Peyer's patch (tissue), 4 donors: ENCODE results near the gene TP53BP1. TPM values are rescaled to one million over a fixed set of nuclear protein-coding genes. Genes with fewer than 3 reads are reported as not detected.

ENCODE experiments used
- DNase-seq, 3 donors: peaks; one replicate each; pipeline ENCODE4 v3.0.0-alpha.2; 2017 to 2019
- H3K27ac ChIP-seq, 4 donors: fragments of 200-600 bp; sonication (generic); one replicate each; pipeline ENCODE4 v1.5.1; 2016 to 2019
- H3K27me3 ChIP-seq, 2 donors: fragments of 200-600 bp; sonication (generic); one replicate each; pipeline ENCODE4 v1.5.1; 2019
- H3K36me3 ChIP-seq, 3 donors: fragments of 200-600 bp; sonication (generic); one replicate each; pipeline ENCODE4 v1.5.1; 2016 to 2019
- H3K4me1 ChIP-seq, 4 donors: fragments of 200-600 bp; sonication (generic); one replicate each; pipeline ENCODE4 v1.5.1; 2016 to 2019
- H3K4me3 ChIP-seq, 4 donors: fragments of 200-600 bp; sonication (generic); 1 replicate in 3 of 4; 2 replicates in 1 of 4; pipeline ENCODE4 v1.5.1; 2016 to 2019; ENCODE audit warnings: mild to moderate bottlenecking in 1 of 4
- H3K9me3 ChIP-seq, 4 donors: fragments of 200-600 bp; sonication (generic); one replicate each; pipeline ENCODE4 v1.5.1; 2016 to 2019; ENCODE audit warnings: mild to moderate bottlenecking in 1 of 4
- POLR2A ChIP-seq, 2 donors: fragments of 450-650 bp; IDR thresholded peaks; one replicate each; pipeline ENCODE4 v1.5.1; 2017; ENCODE audit warnings: antibody characterized with exemption in 2 of 2, mild to moderate bottlenecking in 2 of 2, moderate library complexity in 2 of 2
- total RNA-seq, 4 donors: library from RNA; depleted of rRNA; stranded (reverse); fragments of >200 nt; gene quantifications; one replicate each; pipeline ENCODE4 v1.1.0, GENCODE V29; 2016
- TF ChIP-seq, protein P1 (sequence below), 6 experiments: fragments of 450-650 bp in 4 of 6; fragments of 200-600 bp in 2 of 6; sonication (generic) in 1 of 6; IDR thresholded peaks; one replicate each; pipeline ENCODE4 v1.5.1; 2017 to 2019; ENCODE audit warnings: antibody characterized with exemption in 6 of 6, mild to moderate bottlenecking in 3 of 6, moderate library complexity in 1 of 6

Gene TP53BP1
- total RNA-seq, 4 donors from 2014 or later, result 9.3 to 163 (median 24.6) TPM

DNA sequence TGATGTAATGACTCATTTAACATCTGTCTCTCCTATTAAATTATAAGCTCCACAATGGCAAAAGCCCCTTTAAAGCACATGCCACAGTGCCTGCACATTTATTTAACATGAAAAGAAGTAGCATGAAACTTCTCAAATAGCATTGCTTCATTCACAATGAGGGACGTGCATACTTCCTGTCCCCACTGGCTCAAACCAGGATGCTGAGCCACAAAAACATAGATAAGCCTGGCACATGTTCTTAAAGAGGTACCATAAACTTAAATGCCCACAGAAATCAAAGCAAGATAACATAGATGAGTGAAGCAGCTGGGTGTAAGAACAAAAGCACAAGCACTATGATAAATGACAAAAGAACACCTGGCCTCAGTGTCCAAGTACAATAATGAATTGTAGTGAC lies 3.8 kb downstream of the TP53BP1 start:
- TF ChIP-seq POLR2A (IDR thresholded peaks at IDR 0.05), result no peak
- TF ChIP-seq, protein P1, sequence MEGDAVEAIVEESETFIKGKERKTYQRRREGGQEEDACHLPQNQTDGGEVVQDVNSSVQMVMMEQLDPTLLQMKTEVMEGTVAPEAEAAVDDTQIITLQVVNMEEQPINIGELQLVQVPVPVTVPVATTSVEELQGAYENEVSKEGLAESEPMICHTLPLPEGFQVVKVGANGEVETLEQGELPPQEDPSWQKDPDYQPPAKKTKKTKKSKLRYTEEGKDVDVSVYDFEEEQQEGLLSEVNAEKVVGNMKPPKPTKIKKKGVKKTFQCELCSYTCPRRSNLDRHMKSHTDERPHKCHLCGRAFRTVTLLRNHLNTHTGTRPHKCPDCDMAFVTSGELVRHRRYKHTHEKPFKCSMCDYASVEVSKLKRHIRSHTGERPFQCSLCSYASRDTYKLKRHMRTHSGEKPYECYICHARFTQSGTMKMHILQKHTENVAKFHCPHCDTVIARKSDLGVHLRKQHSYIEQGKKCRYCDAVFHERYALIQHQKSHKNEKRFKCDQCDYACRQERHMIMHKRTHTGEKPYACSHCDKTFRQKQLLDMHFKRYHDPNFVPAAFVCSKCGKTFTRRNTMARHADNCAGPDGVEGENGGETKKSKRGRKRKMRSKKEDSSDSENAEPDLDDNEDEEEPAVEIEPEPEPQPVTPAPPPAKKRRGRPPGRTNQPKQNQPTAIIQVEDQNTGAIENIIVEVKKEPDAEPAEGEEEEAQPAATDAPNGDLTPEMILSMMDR (IDR thresholded peaks at IDR 0.05), result no peak

DNA sequence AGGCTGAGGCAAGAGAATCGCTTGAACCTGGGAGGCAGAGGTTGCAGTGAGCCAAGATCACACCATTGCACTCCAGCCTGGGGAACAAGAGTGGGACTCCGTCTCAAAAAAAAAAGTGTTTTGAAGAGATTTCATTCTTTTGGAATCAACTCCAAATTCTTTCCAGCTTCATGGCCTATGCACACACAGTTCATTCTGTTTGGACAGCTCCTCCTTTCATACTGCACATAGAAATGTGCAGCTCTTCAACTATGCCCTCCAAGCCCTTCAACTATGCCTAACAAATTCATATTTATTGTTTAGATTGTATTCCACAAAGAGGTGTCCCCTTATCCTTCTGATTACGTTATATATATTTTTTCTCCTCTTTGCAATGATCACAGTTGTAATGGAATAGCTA lies 4.2 kb downstream of the TP53BP1 start:
- no peaks in the 10 kb centered on the region for H3K9me3 ChIP-seq
- no peak overlapping the region for H3K27ac ChIP-seq
- H3K36me3 ChIP-seq, result peaks cover 0 to 4% (median 0%) of the 10 kb centered on the region in 3 donors
- peaks cover 0 to 11% (median 2%) of the 10 kb centered on the region in 4 donors for H3K4me1 ChIP-seq
- DNase-seq, result no peak
- H3K27me3 ChIP-seq, result no peaks in the 10 kb centered on the region
- TF ChIP-seq, protein P1 (IDR thresholded peaks at IDR 0.05), result no peak
- TF ChIP-seq POLR2A (IDR thresholded peaks at IDR 0.05), result no peak
- no peak overlapping the region for H3K4me3 ChIP-seq

More for the DNA sequence above, 3.8 kb downstream of the TP53BP1 start:
- H3K9me3 ChIP-seq, result no peaks in the 10 kb centered on the region
- DNase-seq, result no peak
- H3K36me3 ChIP-seq, result peaks cover 0 to 4% (median 0%) of the 10 kb centered on the region in 3 donors
- H3K4me1 ChIP-seq, result peaks cover 0 to 11% (median 2%) of the 10 kb centered on the region in 4 donors
- no peak overlapping the region for H3K4me3 ChIP-seq
- H3K27me3 ChIP-seq, result no peaks in the 10 kb centered on the region
- no peak overlapping the region for H3K27ac ChIP-seq

DNA sequence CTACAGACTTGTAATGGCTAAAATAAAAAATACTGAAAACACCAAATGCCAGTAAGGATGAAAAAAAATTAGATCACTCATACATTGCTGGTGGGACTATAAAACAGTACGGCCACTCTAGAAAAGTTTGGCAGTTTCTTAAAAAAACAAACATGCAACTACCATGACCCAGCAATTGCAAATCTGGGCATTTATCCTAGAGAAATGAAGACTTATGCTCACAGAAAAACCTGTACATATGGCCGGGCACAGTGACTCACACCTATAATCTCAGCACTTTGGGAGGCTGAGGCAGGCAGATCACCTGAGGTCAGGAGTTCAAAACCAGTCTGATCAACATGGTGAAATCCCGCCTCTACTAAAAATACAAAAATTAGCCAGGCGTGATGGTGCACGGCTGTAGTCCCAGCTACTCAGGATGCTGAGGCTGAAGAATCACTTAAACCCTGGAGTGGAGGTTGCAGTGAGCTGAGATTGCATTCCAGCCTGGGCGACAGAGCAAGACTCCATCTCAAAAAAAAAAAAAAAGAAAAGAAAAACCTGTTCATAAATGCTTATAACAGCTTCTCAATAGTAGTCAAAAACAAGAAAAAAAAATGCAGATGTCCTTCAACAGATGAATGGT lies 5.6 kb downstream of the TP53BP1 start:
- Histone ChIP-seq H3K36me3 (peaks cover 0 to 4% (median 0%) of the 10 kb centered on the region in 3 donors), H3K9me3 (no peaks in the 10 kb centered on the region), H3K27ac (no peak overlapping the region), H3K4me3 (no peak overlapping the region), H3K27me3 (no peaks in the 10 kb centered on the region), H3K4me1 (peaks cover 0 to 8% (median 2%) of the 10 kb centered on the region in 4 donors)
- DNase-seq, result no peak
- TF ChIP-seq, protein P1 (IDR thresholded peaks at IDR 0.05), result no peak
- TF ChIP-seq POLR2A (IDR thresholded peaks at IDR 0.05), result no peak

DNA sequence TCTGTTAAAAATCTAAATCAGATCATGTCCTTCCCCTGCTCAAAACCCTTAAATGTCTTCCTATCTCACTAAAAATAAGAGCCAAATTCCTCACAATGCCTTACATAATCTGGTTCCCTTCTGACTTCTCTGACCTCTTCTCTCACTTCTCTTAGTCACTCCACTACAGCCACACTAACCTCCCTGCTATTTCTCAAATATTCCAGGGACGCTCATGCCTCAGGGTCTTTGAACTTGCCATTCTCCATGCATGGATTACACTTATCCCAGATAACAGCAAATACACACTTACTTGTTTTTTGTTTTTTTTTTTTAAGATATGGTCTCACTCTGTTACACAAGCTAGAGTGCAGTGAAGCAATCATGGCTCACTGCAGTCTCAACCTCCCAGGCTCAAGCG lies 8.5 kb downstream of the TP53BP1 start:
- no peak for TF ChIP-seq POLR2A (IDR thresholded peaks at IDR 0.05)
- TF ChIP-seq, protein P1 (IDR thresholded peaks at IDR 0.05), result no peak
- peaks cover 0 to 11% (median 0%) of the 10 kb centered on the region in 3 donors for H3K36me3 ChIP-seq

DNA sequence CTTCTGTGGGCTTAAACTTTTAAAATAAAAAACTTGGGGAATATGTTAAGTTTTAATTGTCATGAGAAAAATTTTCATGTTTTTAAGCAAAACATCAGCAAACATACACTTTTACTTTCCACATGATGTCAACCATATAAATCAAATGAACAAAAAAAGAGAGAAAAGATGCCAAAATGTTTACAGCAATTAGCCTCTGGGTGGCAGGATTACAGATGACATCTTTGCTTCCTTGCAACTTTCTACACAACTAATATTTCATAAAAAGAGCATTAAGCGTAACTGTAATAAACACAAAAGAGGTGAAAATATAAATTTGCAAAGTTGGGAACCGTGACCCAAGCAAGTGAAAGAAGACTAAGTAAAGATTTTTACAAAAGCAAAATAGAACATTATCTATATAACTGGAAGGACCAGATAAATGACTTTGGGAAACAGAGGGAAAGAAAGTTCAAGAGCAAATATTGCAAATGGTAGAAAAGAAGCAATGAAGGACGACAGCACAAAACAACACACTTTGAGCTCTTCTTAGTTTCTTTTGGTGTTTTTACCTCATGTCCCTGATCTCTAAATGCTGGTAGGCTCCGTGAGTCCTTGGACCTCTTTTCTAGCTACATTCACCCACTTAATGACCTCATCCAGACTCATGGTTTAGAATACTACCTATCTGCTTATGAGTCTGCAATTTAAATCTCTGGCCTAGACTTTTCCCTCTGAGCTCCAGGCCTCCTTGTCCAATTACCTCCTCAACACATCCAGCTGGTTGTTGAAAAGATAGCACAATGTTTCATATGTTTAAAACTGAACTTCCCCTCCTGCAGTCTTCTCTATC lies 9.4 kb downstream of the TP53BP1 start:
- no peak for DNase-seq
- no peak overlapping the region for H3K27ac ChIP-seq
- H3K9me3 ChIP-seq, result no peaks in the 10 kb centered on the region
- TF ChIP-seq, protein P1 (IDR thresholded peaks at IDR 0.05), result peak in 4 of 6 experiments; percentile 18 to 45 (median 40)
- no peak for TF ChIP-seq POLR2A (IDR thresholded peaks at IDR 0.05)
- no peaks in the 10 kb centered on the region for H3K4me1 ChIP-seq
- no peak overlapping the region for H3K4me3 ChIP-seq
- H3K27me3 ChIP-seq, result no peaks in the 10 kb centered on the region
- peaks cover 0 to 19% (median 0%) of the 10 kb centered on the region in 3 donors for H3K36me3 ChIP-seq

More for the DNA sequence above, 8.5 kb downstream of the TP53BP1 start:
- no peaks in the 10 kb centered on the region for H3K9me3 ChIP-seq
- no peak for DNase-seq
- no peak overlapping the region for H3K4me3 ChIP-seq
- H3K4me1 ChIP-seq, result no peaks in the 10 kb centered on the region
- no peaks in the 10 kb centered on the region for H3K27me3 ChIP-seq
- no peak overlapping the region for H3K27ac ChIP-seq
